HEK293T (cell line): ENCODE data around the gene OST4.

Experiments used
- BHLHE40 ChIP-seq: fragments of 450-650 bp; IDR thresholded peaks from 2 replicates; pipeline ENCODE4 v1.6.1; 2016; ENCODE audit warnings: mild to moderate bottlenecking, moderate library complexity, borderline replicate concordance
- FOXM1 ChIP-seq: fragments of 450-650 bp; IDR thresholded peaks from 2 replicates; pipeline ENCODE4 v1.6.1; 2017; ENCODE audit warnings: mild to moderate bottlenecking, borderline replicate concordance
- SP1 ChIP-seq: fragments of 450-650 bp; IDR thresholded peaks from 2 replicates; pipeline ENCODE4 v1.6.1; 2017

DNA sequence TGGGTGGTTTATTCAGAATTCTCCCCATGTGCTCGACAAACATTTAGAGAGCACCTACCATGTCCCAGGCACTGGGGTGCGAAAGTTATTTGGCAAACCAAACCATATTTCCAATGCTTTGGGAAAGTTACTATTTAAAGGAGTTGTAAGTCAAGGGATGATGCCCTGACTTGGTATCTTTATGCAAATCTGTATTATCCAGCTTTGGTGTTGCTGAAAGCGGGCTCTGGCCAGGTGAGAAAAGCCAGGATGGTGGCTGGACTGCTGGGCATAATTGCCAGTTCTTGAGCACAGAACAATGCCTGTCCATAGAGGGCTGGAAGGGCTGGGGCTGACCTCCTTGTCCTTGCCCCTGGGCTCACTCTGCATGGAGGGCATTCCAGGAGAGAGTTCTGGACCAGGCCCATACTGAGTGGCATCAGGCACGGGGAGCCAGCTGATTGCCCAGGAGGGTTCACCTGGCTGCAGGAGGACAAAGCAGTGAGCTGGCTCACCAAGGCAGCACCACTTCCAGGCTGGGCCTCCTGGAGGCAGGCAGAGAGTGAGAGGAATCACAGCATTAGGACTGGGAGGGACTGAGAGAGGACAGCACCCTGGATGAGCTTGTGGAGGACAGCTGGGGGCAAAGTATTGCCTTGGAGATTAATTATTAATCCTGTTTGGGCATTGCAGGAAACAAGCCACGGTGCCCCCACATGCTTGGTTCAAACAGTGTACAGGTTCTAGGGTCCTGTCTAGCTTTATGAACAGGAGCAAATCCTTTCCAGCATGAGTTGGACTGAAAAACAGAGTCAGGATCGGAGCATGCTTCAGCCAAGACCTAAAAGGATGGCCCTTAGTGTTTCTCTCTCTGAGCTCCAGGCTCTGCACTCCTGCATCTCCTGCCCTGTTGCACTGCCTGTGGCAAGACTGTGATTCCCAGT, 22.2 kb upstream of the OST4 start:
- TF ChIP-seq FOXM1: no peak
- no peak for TF ChIP-seq BHLHE40
- no peak for TF ChIP-seq SP1
